GM12892 (cell line): ENCODE measurements around the gene ZKSCAN7.
A peak's percentile ranks its signal among the peaks of the same experiment; 100 is the strongest.
"Not testable (repeated sequence)": the region's sequence is repeated elsewhere in the genome, so short reads cannot be mapped to it uniquely, and the experiment has no call there.

ENCODE experiments used
- DNase-seq: peaks from one replicate; pipeline ENCODE4 v3.0.0; 2011; ENCODE audit not compliant: insufficient read length
- FAIRE-seq: peaks from 2 replicates; lab custom pipeline; 2011; peaks lifted over from hg19 to GRCh38; lab: Jason Lieb, UNC
- POLR2A ChIP-seq: IDR thresholded peaks from 2 replicates; pipeline ENCODE4 v1.6.1; 2011; ENCODE audit warnings: low read depth, low read length, control low read depth
- POLR2AphosphoS5 ChIP-seq: IDR thresholded peaks from 2 replicates; pipeline ENCODE4 v1.6.1; 2011; ENCODE audit warnings: low read depth, low read length, control low read depth
- TAF1 ChIP-seq: IDR thresholded peaks from 2 replicates; pipeline ENCODE4 v1.6.1; 2011; ENCODE audit warnings: low read depth, mild to moderate bottlenecking, control low read depth, low read length, borderline replicate concordance

The ZKSCAN7 gene

DNA sequence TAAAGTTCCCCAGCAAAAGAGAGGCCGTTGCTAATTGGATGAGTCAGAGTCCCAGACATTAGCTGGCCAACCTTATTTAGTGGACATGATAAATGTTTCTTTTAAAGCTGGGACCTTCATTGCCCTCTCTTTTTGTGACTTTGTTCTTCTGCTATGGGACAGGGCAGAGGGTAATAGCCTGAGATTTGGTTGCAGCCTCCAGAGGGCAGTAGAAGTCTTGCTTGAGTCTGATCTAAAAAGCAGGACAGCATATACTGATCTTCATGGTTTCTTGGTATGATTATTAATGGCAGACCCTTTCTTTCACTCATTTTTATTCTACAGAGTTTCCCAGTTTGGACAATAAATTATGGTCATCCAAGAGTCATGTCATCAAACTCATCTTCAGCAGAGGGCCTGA, 25.1 kb upstream of the ZKSCAN7 start:
- DNase-seq, result no peak
- TF ChIP-seq POLR2AphosphoS5, result no peak
- no peak for TF ChIP-seq POLR2A
- no peak for TF ChIP-seq TAF1
- peak; percentile 38 for FAIRE-seq

DNA sequence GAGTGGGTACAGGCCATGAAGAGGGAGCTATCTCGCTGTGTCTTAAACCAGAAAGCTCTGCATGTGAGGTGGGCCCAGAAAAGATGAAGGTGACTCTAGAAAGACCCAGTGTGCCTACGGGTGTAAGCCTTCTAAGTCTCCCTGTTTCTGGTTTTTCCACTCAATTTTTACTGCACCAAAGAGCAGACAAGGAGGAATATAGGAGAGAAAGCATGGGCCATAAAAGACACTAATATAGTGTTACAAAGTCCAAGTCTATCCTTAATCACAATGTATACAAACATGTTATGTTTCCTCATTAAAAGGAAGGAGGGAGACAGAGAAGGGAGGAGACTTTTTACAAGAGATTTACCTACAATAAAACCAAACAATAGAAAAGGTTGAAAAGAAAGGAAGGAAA, 24.1 kb upstream of the ZKSCAN7 start:
- no peak for TF ChIP-seq POLR2AphosphoS5
- TF ChIP-seq TAF1, result no peak
- TF ChIP-seq POLR2A, result no peak
- no peak for DNase-seq
- no peak for FAIRE-seq

DNA sequence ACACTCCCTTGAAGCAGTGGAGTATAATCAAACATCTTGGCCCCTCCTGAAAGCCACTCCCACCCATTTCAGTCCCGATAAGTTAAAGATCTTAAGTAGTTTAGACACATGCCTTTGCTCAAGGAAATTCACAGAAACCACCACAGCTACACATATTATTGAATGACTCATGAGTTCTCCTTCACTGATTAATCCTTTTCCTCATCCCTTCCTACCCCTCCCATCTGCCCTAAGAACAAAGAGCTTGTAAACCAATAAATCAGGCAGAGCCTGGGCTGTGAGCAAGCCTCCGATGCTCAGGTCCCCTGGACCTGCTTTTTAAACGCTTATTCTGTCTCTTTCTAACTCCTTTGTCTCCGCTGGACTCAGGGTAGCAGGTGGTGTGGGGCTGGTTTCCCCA, 20.3 kb upstream of the ZKSCAN7 start:
- not testable (repeated sequence) for FAIRE-seq, DNase-seq

DNA sequence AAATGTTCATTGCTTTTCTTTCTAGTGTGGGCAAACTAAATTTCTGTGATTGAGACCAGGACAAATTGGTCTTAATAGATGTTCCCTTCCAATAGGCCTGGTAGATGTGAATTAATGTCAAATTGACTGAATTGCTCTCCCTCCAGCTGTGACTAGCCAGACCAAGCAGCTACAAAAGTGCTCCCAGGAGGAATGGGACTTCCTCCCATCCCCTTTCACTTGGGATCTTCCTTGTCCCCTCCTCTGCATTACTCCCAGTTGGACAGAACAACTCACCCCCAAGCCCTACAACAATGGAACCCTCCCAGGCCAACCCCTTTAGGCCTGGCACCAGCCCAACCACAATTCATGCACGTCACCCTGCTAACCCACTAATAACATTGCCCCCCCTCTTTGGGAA, 19.6 kb upstream of the ZKSCAN7 start:
- no peak for TF ChIP-seq POLR2A
- no peak for TF ChIP-seq POLR2AphosphoS5
- TF ChIP-seq TAF1, result no peak
- DNase-seq, result no peak
- FAIRE-seq, result no peak

DNA sequence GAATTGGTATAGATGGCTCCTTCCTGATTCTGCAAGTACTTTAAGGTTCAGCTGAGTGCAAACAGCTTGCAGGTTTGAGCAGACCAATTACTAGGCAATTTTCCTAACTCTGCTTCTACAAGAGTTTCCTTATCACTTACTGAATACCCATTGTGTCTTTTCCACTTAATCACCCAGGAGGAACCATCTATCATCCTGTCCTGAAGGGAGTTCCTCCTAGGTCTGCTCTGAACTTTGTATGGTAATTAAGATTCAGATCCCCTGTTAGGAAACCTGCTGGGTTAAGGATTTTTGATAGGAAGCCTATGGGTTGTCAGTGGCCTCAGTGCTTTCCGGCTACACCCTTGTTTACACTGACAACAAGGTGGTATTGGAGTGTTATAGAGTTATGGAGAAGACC, 10.2 kb upstream of the ZKSCAN7 start:
- FAIRE-seq, DNase-seq: not testable (repeated sequence)

DNA sequence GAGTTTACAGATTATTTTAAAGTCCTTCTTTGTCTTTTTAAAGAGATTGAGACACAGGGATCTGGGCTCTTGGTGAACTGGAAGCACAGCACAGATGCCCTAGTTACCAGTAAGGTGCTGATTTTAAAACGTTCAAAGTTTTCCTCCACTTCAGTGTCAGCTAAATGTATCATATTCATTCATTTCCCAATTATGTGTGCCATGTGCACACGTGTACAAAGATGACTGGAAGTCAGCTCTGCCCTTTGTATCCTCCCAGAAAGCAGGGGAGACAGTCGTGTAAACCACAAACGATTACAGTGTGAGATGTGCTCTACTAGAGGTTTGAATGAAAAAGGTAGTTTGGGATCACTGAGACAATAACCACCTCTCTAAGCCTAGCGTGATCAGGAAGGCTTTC, 730 bp downstream of the ZKSCAN7 start:
- FAIRE-seq (no peak), DNase-seq (no peak)
- TF ChIP-seq POLR2AphosphoS5, result no peak
- no peak for TF ChIP-seq TAF1
- TF ChIP-seq POLR2A, result no peak

DNA sequence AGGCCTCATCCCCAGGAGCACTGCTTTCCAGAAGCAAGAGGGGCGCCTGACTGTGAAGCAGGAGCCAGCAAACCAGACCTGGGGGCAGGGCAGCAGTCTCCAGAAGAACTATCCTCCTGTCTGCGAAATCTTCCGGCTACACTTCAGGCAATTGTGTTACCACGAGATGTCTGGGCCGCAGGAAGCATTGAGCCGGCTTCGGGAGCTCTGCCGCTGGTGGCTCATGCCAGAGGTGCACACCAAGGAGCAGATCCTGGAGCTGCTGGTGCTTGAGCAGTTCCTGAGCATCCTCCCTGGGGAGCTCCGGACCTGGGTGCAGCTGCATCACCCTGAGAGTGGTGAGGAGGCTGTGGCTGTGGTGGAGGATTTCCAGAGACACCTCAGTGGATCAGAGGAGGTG, 2.1 kb downstream of the ZKSCAN7 start:
- no peak for DNase-seq
- no peak for FAIRE-seq
- TF ChIP-seq TAF1 (no peak), POLR2AphosphoS5 (no peak), POLR2A (no peak)

DNA sequence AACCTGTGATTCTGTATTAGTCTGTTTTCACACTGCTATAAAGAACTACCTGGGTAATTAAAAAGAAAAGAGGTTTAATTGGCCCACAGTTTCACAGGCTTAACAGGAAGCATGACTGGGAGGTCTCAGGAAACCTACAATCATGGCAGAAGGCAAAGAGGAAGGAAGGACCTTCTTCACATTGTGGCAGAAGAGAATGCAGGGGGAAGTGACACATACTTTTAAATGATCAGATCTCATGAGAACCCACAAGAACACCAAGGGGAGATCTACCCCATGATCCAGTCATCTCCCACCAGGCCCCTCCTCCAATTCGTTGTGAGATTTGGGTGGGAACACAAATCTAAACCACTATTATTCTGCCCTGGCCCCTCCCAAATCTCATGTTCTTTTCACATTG, 6.1 kb downstream of the ZKSCAN7 start:
- no peak for TF ChIP-seq TAF1
- TF ChIP-seq POLR2AphosphoS5, result no peak
- TF ChIP-seq POLR2A, result no peak
- FAIRE-seq (no peak), DNase-seq (no peak)

DNA sequence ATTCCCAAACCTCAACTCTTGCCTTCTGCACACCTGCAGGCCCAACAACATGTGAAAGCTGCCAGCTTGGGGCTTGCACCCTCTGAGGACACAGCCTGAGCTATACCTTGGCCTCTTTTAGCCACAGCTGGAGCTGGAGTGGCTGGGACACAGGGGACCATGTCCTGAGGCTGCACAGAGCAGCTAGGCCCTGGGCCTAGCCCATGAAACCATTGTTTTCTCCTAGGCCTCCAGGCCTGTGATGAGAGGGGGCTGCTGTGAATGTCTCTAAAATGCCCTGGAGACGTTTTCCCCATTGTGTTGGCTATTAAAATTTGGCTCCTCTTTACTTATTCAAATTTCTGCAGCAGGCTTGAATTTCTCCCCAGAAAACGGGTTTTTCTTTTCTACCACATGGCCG, 7.2 kb downstream of the ZKSCAN7 start:
- DNase-seq (no peak), FAIRE-seq (no peak)
- TF ChIP-seq POLR2A (no peak), TAF1 (no peak), POLR2AphosphoS5 (no peak)

DNA sequence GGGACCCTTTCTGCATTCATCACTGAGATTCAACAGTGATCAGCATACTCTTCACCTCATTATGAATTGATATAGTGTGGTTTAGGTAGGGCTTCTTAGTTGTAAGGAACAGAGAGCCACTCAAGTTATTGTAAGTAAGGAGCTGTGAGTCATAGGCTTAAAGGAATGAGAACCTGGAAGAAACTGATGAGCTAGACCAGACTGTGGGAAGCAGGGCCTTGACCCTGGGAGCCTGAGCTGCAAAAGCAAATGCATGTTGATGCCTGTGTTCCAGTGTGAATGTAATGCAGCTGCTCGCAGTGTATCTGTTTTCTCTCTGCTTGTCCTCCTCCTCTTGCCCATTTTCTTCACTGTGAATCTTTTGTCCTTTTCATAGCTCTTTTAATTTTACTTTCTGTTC, 13.6 kb downstream of the ZKSCAN7 start:
- TF ChIP-seq POLR2A, result no peak
- TF ChIP-seq TAF1, result no peak
- no peak for TF ChIP-seq POLR2AphosphoS5
- FAIRE-seq (no peak), DNase-seq (no peak)

DNA sequence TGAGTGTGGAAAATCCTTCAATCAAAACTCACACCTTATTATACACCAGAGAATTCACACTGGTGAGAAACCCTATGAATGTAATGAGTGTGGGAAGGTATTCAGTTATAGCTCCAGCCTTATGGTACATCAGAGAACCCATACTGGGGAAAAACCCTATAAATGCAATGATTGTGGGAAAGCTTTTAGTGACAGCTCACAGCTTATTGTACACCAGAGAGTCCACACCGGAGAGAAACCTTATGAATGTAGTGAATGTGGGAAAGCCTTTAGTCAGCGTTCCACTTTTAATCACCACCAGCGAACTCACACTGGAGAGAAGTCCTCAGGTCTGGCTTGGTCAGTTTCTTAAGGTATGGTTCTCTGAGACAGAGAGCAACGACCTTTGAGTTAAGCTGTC, 16.0 kb downstream of the ZKSCAN7 start:
- TF ChIP-seq POLR2A (no peak), POLR2AphosphoS5 (no peak), TAF1 (no peak)
- FAIRE-seq, result no peak
- no peak for DNase-seq

DNA sequence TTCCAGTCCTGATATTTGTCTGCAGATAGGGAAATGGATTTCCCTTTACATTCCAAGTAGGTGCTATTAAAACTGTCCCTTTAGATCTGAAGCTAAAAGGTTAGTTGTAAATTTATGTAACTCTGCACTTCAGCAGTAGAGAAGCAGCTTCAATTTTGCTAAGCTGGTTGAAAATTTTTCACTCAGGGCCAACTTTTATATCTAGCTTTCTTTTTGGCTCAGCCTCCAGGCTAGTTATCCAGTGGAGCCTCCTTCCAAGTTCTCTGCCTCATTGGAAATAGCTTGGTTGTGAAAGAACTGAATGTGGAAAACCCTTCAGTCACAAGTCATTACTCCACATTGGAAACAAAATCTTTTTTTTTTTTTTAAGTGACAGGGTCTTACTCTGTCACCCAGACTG, 21.6 kb downstream of the ZKSCAN7 start:
- no peak for TF ChIP-seq POLR2AphosphoS5
- TF ChIP-seq POLR2A, result no peak
- no peak for TF ChIP-seq TAF1
- DNase-seq, result no peak
- FAIRE-seq, result no peak

DNA sequence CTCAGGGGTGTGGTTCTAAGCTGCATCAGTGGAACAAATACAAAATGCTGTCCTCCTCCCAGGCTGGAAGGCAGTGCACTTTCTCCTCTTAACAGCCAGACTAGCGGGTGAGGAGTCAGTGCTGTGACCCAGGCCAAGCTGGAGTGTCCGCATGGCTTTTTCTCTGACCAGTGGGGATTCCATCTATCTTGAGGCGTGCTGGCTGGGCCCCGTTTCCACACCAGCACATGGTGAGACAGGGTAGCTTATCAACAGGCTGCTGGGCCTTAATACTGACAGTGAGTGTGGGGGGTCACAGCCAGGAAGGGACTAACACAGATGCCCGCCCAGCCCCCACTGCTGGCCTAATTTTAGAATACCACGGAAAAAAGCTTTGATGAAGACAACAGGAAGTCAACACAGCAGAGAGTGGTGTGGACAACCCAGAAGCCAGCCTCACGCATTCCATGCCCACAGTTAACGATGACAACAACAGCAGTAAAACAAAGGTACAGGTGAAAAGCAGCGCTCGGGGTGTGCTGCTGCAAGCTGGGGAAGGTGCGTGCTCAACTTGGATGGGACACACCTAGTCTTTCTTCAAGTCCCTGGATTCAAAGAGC, 22.5 kb downstream of the ZKSCAN7 start:
- not testable (repeated sequence) for DNase-seq, FAIRE-seq

DNA sequence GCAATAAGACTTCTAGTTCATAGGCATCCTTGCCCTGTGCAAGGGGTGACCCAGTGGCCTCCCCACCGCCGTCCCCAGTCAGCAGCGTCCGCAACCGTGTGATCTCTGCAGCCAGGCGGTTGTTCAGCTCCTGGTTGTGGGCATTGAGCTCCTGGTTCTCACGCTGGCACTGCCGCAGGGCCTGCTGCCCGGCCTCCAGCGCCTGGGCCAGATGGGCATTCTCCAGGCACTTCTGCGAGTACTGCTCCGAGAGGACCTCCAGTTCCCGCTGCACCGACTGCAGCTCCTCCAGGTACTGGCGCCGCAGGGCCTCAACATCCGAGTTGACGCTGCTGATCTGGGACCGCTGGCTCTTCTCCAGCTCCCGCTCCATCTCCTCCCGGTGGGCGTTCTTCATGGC, 23.3 kb downstream of the ZKSCAN7 start:
- DNase-seq, FAIRE-seq: not testable (repeated sequence)

DNA sequence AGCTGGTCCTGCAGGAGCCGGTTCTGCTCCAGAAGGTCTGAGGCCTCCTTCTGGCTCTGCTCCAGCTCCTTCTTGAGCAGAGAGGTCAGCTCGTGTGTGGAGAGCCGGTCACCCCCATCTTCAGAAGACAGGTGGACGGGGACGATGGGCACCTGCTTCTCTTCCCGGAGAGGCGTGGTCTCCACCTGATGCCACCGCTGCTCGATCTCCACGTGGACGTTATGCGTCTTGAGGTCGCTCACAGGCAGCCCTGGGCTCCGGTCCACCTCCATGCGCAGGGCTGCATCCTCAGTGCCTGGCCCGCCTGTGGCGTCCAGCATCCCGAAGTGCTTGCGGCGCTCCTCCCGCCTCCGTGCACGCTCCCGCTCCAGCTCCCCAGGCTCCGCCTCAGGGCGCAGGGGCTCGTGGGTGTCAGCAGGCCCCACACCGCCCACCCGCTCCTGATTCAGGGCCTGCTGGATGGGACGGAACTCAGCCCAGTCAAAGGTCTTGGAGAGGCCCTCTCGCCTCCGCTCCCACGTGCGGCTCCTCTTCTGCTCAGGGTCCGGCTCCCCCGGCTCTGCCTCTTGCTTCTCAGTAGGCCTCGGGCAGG, 24.0 kb downstream of the ZKSCAN7 start:
- FAIRE-seq, DNase-seq: not testable (repeated sequence)

DNA sequence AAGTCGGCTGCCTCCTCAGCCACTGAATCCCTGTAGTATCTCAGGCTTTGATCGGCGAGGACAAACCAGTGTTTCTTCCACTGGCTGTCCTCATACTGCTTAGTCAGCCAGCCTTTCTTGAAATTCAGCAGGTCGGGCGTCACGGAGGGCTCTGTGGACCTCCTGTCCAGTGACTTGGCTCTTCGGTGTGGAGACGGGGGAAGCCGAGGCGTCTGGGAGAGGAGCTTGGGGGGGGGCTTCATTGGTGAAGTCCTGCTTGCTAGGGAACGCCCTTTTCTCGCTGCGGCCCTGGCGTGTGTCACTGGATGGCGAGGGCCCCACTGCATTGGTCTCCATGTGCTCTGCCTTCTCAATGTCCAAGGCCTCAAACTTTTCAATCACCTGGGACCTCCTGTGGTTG, 24.8 kb downstream of the ZKSCAN7 start:
- not testable (repeated sequence) for DNase-seq, FAIRE-seq

DNA sequence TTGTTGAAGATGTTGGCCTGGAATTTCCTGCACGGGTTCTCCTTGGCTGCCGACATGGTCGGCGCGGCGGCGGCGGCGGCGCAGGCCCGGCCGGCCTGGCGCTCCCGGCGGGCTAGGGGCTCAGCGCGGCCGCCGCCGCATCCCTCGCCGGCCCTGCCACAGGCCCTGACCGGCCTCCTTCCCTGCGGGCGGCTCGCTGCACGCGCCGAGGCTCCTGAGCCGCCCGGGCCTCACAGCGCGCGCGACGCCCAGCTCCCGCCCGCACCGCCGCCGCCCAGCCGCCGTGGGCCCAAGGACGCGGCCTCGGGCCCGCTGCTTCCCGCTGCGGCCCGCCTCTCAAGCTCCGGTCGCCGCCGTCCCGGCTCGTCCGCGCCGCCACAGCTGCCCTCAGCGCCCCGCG, 26.0 kb downstream of the ZKSCAN7 start:
- not testable (repeated sequence) for DNase-seq

More for the DNA sequence above, 26.0 kb downstream of the ZKSCAN7 start:
- not testable (repeated sequence) for FAIRE-seq
